ENCODE data around the gene APPL1. TPM values are rescaled to one million over a fixed set of nuclear protein-coding genes. Genes with fewer than 3 reads are reported as not detected.
A peak's percentile ranks its signal among the peaks of the same experiment; 100 is the strongest.

APPL1 gene
- total and polyA plus RNA-seq, 2 experiments from 2014 or later = 49.0 to 125 TPM

DNA sequence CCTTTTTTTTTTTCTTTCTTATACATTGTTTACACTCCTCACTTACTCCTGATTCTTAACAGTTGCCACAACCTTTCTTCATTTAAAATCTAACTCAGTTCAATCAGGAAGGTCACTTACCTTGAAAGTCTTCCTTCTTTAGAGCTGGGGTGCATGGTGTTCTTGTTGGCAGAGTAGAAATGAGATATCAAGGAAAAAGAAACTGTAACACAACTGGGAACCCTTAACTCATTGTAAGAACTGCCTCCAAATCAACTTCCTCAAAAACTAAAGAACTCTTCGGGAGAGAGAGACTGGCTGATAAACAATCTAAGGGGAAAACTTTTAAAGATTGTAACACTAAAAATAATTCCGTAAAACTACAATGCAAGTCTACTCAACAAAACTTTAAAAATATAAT lies 1.4 kb upstream of the APPL1 start:
- Histone ChIP-seq H2AFZ (no peak overlapping the region), H3K36me3 (ENCODE audit: insufficient read depth) (no peaks in the 10 kb centered on the region), H4K20me1 (replicated peaks; ENCODE audit: insufficient read depth) (peaks cover 6% of the 10 kb centered on the region; the same call in 1 of the 2 replicates), H3K4me1 (ENCODE audit: insufficient read depth) (peaks cover 5% of the 10 kb centered on the region; the same call in 1 of the 2 replicates), H3K4me2 (no peak overlapping the region), H3K27ac (ENCODE audit: low read depth) (no peak overlapping the region), H3K79me2 (replicated peaks; ENCODE audit: insufficient read depth) (peaks cover 30% of the 10 kb centered on the region), H3K4me3 (no peak overlapping the region), H3K27me3 (ENCODE audit: insufficient read depth) (peaks cover 13% of the 10 kb centered on the region), H3F3A (replicated peaks; ENCODE audit: low read depth) (no peaks in the 10 kb centered on the region), H3K9me2 (ENCODE audit: insufficient read depth) (no peaks in the 10 kb centered on the region)
- ATAC-seq (no peak), DNase-seq (ENCODE audit: low spot score) (no peak)
- Mint-ChIP-seq H3K27ac (no peak overlapping the region), H3K4me3 (peak overlapping the region; percentile 8; the same call in 1 of the 3 replicates), H3K4me1 (peaks cover 16% of the 10 kb centered on the region), H3K36me3 (ENCODE audit: low read depth) (no peaks in the 10 kb centered on the region), H3K27me3 (ENCODE audit: insufficient read depth, low read depth, poor library complexity) (peaks cover 19% of the 10 kb centered on the region), H3K9me3 (no peaks in the 10 kb centered on the region)
- TF ChIP-seq STAT1 (IDR thresholded peaks at IDR 0.05; ENCODE audit: unreplicated experiment) (no peak), ZNF114 (CRISPR knock-in tag; IDR thresholded peaks at IDR 0.05) (no peak), JUNB (IDR thresholded peaks at IDR 0.05; ENCODE audit: unreplicated experiment) (no peak), NANOG (IDR thresholded peaks at IDR 0.05; ENCODE audit: borderline replicate concordance) (no peak), POLR2AphosphoS5 (IDR thresholded peaks at IDR 0.05; ENCODE audit: low read depth) (no peak), CREB1 (CRISPR knock-in tag; IDR thresholded peaks at IDR 0.05; ENCODE audit: low read depth) (no peak), REST (IDR thresholded peaks at IDR 0.05; ENCODE audit: unreplicated experiment) (no peak), CTCF (conservative IDR thresholded peaks at IDR 0.05; ENCODE audit: low read depth in 2 of 2) (no peak), EZH2 (IDR thresholded peaks at IDR 0.05; ENCODE audit: low read depth, unreplicated experiment) (no peak), EZH2phosphoT487 (IDR thresholded peaks at IDR 0.05; ENCODE audit: unreplicated experiment) (no peak)
- TF ChIP-seq, protein P1, sequence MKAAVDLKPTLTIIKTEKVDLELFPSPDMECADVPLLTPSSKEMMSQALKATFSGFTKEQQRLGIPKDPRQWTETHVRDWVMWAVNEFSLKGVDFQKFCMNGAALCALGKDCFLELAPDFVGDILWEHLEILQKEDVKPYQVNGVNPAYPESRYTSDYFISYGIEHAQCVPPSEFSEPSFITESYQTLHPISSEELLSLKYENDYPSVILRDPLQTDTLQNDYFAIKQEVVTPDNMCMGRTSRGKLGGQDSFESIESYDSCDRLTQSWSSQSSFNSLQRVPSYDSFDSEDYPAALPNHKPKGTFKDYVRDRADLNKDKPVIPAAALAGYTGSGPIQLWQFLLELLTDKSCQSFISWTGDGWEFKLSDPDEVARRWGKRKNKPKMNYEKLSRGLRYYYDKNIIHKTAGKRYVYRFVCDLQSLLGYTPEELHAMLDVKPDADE (IDR thresholded peaks at IDR 0.05) = no peak
- TF ChIP-seq, protein P2, sequence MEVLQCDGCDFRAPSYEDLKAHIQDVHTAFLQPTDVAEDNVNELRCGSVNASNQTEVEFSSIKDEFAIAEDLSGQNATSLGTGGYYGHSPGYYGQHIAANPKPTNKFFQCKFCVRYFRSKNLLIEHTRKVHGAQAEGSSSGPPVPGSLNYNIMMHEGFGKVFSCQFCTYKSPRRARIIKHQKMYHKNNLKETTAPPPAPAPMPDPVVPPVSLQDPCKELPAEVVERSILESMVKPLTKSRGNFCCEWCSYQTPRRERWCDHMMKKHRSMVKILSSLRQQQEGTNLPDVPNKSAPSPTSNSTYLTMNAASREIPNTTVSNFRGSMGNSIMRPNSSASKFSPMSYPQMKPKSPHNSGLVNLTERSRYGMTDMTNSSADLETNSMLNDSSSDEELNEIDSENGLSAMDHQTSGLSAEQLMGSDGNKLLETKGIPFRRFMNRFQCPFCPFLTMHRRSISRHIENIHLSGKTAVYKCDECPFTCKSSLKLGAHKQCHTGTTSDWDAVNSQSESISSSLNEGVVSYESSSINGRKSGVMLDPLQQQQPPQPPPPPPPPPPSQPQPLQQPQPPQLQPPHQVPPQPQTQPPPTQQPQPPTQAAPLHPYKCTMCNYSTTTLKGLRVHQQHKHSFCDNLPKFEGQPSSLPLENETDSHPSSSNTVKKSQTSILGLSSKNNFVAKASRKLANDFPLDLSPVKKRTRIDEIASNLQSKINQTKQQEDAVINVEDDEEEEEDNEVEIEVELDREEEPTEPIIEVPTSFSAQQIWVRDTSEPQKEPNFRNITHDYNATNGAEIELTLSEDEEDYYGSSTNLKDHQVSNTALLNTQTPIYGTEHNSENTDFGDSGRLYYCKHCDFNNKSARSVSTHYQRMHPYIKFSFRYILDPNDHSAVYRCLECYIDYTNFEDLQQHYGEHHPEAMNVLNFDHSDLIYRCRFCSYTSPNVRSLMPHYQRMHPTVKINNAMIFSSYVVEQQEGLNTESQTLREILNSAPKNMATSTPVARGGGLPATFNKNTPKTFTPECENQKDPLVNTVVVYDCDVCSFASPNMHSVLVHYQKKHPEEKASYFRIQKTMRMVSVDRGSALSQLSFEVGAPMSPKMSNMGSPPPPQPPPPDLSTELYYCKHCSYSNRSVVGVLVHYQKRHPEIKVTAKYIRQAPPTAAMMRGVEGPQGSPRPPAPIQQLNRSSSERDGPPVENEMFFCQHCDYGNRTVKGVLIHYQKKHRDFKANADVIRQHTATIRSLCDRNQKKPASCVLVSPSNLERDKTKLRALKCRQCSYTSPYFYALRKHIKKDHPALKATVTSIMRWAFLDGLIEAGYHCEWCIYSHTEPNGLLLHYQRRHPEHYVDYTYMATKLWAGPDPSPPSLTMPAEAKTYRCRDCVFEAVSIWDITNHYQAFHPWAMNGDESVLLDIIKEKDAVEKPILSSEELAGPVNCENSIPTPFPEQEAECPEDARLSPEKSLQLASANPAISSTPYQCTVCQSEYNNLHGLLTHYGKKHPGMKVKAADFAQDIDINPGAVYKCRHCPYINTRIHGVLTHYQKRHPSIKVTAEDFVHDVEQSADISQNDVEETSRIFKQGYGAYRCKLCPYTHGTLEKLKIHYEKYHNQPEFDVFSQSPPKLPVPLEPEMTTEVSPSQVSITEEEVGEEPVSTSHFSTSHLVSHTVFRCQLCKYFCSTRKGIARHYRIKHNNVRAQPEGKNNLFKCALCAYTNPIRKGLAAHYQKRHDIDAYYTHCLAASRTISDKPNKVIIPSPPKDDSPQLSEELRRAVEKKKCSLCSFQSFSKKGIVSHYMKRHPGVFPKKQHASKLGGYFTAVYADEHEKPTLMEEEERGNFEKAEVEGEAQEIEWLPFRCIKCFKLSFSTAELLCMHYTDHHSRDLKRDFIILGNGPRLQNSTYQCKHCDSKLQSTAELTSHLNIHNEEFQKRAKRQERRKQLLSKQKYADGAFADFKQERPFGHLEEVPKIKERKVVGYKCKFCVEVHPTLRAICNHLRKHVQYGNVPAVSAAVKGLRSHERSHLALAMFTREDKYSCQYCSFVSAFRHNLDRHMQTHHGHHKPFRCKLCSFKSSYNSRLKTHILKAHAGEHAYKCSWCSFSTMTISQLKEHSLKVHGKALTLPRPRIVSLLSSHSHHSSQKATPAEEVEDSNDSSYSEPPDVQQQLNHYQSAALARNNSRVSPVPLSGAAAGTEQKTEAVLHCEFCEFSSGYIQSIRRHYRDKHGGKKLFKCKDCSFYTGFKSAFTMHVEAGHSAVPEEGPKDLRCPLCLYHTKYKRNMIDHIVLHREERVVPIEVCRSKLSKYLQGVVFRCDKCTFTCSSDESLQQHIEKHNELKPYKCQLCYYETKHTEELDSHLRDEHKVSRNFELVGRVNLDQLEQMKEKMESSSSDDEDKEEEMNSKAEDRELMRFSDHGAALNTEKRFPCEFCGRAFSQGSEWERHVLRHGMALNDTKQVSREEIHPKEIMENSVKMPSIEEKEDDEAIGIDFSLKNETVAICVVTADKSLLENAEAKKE (CRISPR knock-in tag; IDR thresholded peaks at IDR 0.05) = no peak
